KOPT-K1 (cell line): ENCODE data around the gene ACVR2A.

Experiments
- H3K27ac ChIP-seq: fragments of 200-600 bp; sonication (generic); 2 replicates; pipeline ENCODE4 v1.5.1; 2016; ENCODE audit warnings: antibody characterized with exemption, mild to moderate bottlenecking, low read depth, low read length; ENCODE audit not compliant: poor library complexity, severe bottlenecking
- H3K36me3 ChIP-seq: fragments of 200-600 bp; sonication (generic); 2 replicates; pipeline ENCODE4 v1.5.1; 2017; ENCODE audit warnings: antibody characterized with exemption, mild to moderate bottlenecking, low read length, moderate library complexity; ENCODE audit not compliant: insufficient read depth
- H3K9me3 ChIP-seq: fragments of 200-600 bp; sonication (generic); 2 replicates; pipeline ENCODE4 v1.5.1; 2017; ENCODE audit warnings: antibody characterized with exemption, low read length, mild to moderate bottlenecking; ENCODE audit not compliant: insufficient read depth, poor library complexity, severe bottlenecking

Gene ACVR2A

GRCh38 chr2:147933931-147934330 lies 89.1 kb downstream of the ACVR2A start:
- Histone ChIP-seq H3K9me3 (no peaks in the 10 kb centered on the region), H3K27ac (no peak overlapping the region), H3K36me3 (peaks cover 60% of the 10 kb centered on the region)

DNA sequence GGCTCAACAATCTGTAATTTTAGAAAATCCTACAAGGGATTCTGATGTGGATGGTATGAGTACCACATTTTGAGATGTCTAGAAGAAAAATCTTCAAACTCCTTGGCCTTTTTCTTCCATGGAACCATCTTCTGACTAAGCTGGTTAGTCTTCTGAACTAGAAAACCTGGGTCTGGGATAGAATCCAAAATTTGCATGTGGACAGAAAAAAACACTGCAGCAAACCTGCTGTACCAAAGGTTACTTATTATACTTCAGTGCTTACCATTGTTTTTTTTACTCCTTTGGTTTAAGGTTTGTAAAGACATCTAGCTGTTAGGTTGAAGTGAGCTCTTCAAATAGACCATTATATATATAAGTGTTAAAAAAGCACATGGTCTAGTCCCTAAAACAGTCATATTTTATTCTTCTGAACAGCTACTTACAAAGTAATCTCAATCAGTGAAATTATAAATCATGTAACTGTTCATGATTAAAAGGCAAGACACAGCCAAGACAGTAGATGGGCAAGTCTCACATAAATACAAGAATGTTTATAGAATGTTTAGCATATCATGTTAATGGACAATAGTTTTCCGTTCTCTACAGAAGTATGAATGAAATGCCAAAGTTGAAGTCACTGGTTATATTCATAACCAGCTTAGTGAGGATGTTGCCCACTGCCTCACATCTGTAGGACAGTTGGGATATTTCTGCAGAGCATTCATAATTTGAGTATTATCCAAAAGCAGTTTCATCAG lies 90.2 kb downstream of the ACVR2A start:
- H3K9me3 ChIP-seq, result no peaks in the 10 kb centered on the region
- no peak overlapping the region for H3K27ac ChIP-seq
- H3K36me3 ChIP-seq, result peaks cover 62% of the 10 kb centered on the region

GRCh38 chr2:147937744-147938349 lies 93.0 kb downstream of the ACVR2A start:
- peaks cover 63% of the 10 kb centered on the region for H3K36me3 ChIP-seq
- H3K9me3 ChIP-seq, result no peaks in the 10 kb centered on the region

GRCh38 chr2:147939313-147939712 lies 94.5 kb downstream of the ACVR2A start:
- H3K9me3 ChIP-seq, result no peaks in the 10 kb centered on the region
- peaks cover 57% of the 10 kb centered on the region for H3K36me3 ChIP-seq
- no peak overlapping the region for H3K27ac ChIP-seq

More at GRCh38 chr2:147937744-147938349, 93.0 kb downstream of the ACVR2A start:
- H3K27ac ChIP-seq, result no peak overlapping the region

DNA sequence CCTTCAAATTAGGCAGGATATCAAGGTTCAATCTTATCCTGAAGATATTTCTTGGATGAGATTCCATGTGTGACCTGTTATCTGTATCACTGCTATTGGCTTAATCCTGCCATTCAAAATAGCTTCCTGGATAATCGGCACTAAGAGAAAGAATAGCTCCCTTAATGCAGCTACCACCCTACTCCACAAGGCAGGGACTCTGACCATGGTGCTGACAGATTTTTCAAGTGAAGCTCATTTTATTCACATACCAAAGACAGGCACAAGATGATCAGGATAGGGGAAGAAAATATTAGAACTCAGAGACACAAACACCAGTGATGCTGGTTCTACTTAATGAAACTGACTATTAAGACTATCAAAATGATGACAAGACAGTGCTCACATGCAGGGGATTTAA lies 100.8 kb downstream of the ACVR2A start:
- H3K9me3 ChIP-seq, result no peaks in the 10 kb centered on the region
- no peak overlapping the region for H3K27ac ChIP-seq
- H3K36me3 ChIP-seq, result peaks cover 18% of the 10 kb centered on the region

GRCh38 chr2:147952118-147952517 lies 107.3 kb downstream of the ACVR2A start:
- Histone ChIP-seq H3K36me3 (peaks cover 17% of the 10 kb centered on the region), H3K9me3 (no peaks in the 10 kb centered on the region), H3K27ac (no peak overlapping the region)

DNA sequence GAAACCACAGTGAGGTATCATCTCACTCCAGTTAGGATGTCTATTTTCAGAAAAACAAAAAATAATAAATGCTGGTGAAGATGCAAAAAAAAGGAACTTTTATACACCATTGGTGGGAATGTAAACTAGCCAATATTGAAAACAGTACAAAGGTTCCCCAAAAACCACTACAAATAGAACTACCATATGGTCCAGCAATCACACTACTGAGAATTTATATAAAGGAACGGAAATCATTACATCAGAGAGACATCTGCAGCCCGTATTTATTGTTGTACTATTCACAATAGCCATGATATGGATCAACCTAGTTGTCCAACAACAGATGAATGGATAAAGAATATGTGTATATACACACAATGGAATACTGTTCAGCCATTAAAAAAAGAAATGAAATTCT lies 123.7 kb downstream of the ACVR2A start:
- Histone ChIP-seq H3K27ac (no peak overlapping the region), H3K9me3 (peaks cover 33% of the 10 kb centered on the region), H3K36me3 (peaks cover 45% of the 10 kb centered on the region)

DNA sequence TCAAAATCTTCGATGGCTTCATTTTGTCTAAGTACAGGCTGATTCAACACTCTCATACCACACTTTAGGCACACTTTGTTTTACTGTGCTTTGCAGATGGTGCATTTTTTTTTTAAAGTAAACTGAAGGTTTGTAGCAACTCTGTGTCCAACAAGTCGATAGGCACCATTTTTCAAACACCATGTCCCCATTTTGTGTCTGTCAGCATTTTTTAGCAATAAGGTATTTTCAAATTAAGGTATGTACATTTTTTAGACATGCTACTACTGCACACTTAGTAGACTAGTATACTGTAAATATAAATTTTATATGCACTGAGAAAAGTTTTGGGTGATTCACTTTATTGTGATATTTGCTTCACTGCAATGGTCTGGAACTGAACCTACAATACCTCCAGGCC lies 131.3 kb downstream of the ACVR2A start:
- H3K27ac ChIP-seq, result no peak overlapping the region
- H3K36me3 ChIP-seq, result peaks cover 25% of the 10 kb centered on the region

GRCh38 chr2:147977679-147978078 lies 132.8 kb downstream of the ACVR2A start:
- Histone ChIP-seq H3K9me3 (peaks cover 19% of the 10 kb centered on the region), H3K36me3 (peaks cover 19% of the 10 kb centered on the region; the same call in 1 of the 2 replicates), H3K27ac (no peak overlapping the region)

More for the DNA sequence above, 131.3 kb downstream of the ACVR2A start:
- H3K9me3 ChIP-seq, result peaks cover 19% of the 10 kb centered on the region
